ENCODE results near the gene BTBD18. TPM values are rescaled to one million over a fixed set of nuclear protein-coding genes. Genes with fewer than 3 reads are reported as not detected.

BTBD18 gene
- total RNA-seq, 3 donors from 2014 or later = not detected

DNA sequence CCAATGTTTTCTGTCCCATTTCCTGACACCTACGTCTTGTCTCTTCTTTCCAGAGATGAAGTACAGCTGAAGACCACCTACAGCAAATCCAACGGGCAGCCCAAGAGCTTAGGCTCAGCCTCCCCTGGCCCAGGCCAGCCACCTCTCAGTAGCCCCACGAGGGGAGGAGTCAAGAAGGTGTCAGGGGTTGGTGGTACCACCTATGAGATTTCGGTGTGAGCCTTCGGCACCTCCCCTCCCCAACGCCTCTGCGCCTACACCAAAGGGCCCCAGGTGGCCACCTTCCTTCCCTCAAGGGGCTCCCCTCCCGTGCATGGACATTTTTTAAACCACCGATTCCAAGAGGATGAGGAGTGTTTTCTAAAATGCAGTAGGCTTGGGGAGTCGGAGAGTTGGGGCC, 51.8 kb downstream of the BTBD18 start:
- Histone ChIP-seq H3K27ac (no peak overlapping the region), H3K27me3 (no peaks in the 10 kb centered on the region), H3K9me3 (no peaks in the 10 kb centered on the region), H3K4me3 (no peak overlapping the region), H3K36me3 (peaks cover 5% of the 10 kb centered on the region), H3K4me1 (no peaks in the 10 kb centered on the region)
- intact Hi-C loops (cut with DNase I; ENCODE audit: low total_unique reads) = no loop called here
- TF ChIP-seq POLR2AphosphoS5 (IDR thresholded peaks at IDR 0.05) (no peak), POLR2A (IDR thresholded peaks at IDR 0.05) (no peak)
- TF ChIP-seq, protein P1, sequence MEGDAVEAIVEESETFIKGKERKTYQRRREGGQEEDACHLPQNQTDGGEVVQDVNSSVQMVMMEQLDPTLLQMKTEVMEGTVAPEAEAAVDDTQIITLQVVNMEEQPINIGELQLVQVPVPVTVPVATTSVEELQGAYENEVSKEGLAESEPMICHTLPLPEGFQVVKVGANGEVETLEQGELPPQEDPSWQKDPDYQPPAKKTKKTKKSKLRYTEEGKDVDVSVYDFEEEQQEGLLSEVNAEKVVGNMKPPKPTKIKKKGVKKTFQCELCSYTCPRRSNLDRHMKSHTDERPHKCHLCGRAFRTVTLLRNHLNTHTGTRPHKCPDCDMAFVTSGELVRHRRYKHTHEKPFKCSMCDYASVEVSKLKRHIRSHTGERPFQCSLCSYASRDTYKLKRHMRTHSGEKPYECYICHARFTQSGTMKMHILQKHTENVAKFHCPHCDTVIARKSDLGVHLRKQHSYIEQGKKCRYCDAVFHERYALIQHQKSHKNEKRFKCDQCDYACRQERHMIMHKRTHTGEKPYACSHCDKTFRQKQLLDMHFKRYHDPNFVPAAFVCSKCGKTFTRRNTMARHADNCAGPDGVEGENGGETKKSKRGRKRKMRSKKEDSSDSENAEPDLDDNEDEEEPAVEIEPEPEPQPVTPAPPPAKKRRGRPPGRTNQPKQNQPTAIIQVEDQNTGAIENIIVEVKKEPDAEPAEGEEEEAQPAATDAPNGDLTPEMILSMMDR (IDR thresholded peaks at IDR 0.05) = no peak
- no peak for DNase-seq (ENCODE audit: low spot score in 2 of 2)

DNA sequence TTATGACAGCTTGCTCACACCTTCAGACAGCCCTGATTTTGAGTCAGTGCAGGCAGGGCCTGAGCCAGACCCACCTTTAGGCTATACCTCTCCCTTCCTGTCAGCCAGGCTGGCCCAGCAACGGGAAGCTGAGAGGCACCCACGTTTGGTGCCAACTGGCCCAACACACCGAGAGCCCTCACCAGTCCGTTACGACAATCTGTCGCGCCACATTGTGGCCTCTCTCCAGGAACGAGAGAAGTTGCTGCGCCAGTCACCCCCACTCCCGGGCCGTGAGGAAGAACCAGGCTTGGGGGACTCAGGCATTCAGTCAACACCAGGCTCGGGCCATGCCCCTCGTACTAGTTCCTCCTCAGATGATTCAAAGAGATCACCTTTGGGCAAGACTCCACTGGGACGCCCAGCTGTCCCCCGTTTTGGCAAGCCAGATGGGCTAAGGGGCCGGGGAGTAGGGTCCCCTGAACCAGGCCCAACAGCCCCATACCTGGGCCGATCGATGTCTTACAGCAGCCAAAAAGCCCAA, 52.7 kb downstream of the BTBD18 start:
- intact Hi-C loops (cut with DNase I; ENCODE audit: low total_unique reads) = no loop called here
- Histone ChIP-seq H3K36me3 (peaks cover 5% of the 10 kb centered on the region), H3K4me1 (no peaks in the 10 kb centered on the region), H3K9me3 (no peaks in the 10 kb centered on the region), H3K4me3 (no peak overlapping the region), H3K27ac (no peak overlapping the region), H3K27me3 (no peaks in the 10 kb centered on the region)
- TF ChIP-seq, protein P1 (IDR thresholded peaks at IDR 0.05) = no peak
- TF ChIP-seq POLR2A (IDR thresholded peaks at IDR 0.05) (no peak), POLR2AphosphoS5 (IDR thresholded peaks at IDR 0.05) (no peak)
- no peak for DNase-seq (ENCODE audit: low spot score in 2 of 2)

Other genes starting within 250 kb of the BTBD18 start
- 10 to 100 TPM; 12.0 to 23.4 (median 13.4) TPM for gene SLC43A1, start 236.1 kb downstream of the BTBD18 start, total RNA-seq
- 10 to 100 TPM; 37.2 to 56.4 (median 45.9) TPM for gene TIMM10, start 221.1 kb downstream of the BTBD18 start, total RNA-seq
- not detected for gene SMTNL1, start 214.2 kb downstream of the BTBD18 start, total RNA-seq
- 10 to 100 TPM; 25.9 to 66.2 (median 48.1) TPM for gene UBE2L6, start 184.1 kb downstream of the BTBD18 start, total RNA-seq
- 100 to 1,000 TPM; 421 to 823 (median 479) TPM for gene SERPING1, start 154.1 kb downstream of the BTBD18 start, total RNA-seq
- gene YPEL4, start 101.9 kb downstream of the BTBD18 start, total RNA-seq = 1 to 10 TPM; 1.1 to 2.3 (median 2.0) TPM
- gene CLP1, start 94.1 kb downstream of the BTBD18 start, total RNA-seq = 10 to 100 TPM; 15.4 to 17.7 (median 17.7) TPM
- 10 to 100 TPM; 39.3 to 50.2 (median 39.8) TPM for gene ZDHHC5, start 83.7 kb downstream of the BTBD18 start, total RNA-seq
- 10 to 100 TPM; 18.7 to 27.7 (median 20.6) TPM for gene MED19, start 39.6 kb downstream of the BTBD18 start, total RNA-seq
- gene TMX2, start 39.2 kb downstream of the BTBD18 start, total RNA-seq = 10 to 100 TPM; 45.8 to 80.1 (median 66.2) TPM
- gene SELENOH, start 10.3 kb downstream of the BTBD18 start, total RNA-seq = 100 to 1,000 TPM in 2 of 3 donors, 10 to 100 TPM in 1; 84.3 to 153 (median 153) TPM
- gene CTNND1, start 10.0 kb upstream of the BTBD18 start, total RNA-seq = 100 to 1,000 TPM in 2 of 3 donors, 10 to 100 TPM in 1; 82.1 to 259 (median 175) TPM